Measurements from ENCODE around the gene RFLNA.

The RFLNA gene

DNA sequence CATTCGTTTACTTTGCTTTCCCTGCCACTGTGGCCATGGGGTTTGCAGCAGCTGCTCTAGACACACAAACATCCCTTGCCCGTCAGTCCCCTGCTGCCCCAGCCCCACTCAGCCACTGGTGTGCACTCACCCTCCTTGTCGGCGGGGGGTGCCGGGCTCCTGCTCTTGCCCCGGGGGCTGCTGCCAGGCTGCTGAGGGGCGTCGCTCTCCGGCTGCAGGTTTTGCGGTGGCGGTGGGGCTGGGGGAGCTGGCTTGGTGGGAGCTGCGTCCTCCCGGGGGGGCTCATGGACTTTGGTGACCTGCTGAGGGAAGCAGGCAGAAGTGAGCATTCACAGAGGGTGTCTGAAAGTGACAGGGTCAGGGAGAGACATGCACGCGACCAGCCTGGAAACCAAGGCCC is 67.1 kb downstream of the RFLNA start:
- no peak for DNase-seq

DNA sequence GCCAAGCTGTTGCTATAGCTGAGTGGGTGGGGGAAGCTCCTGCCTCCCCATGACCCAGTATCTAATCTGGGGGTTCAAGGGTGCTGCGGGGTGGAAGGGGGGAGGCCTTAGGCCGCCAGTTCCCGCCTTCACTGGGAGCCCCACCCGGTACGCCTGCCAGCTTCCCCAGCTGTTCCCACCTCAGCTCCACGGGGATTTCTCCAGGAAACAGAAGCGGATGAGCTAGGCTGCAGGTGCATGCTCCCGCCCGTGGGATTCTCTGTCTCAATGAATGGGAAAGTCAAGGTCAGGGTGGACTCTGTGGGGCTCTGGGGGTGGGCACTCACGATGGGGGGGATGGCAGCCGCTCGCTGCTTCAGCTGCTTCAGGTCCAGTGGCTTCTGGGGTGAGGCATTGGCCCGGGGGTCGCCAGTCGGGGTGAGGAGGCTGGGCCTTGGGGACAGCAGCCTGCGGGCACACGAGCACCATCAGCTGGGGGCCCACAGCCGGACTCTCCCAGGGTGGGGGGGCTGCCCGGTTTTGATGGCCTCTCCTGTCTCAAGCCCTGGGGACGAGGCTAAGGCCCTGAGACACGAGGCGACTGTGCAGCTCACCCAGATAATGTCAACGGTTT is 68.6 kb downstream of the RFLNA start:
- DNase-seq, result no peak

DNA sequence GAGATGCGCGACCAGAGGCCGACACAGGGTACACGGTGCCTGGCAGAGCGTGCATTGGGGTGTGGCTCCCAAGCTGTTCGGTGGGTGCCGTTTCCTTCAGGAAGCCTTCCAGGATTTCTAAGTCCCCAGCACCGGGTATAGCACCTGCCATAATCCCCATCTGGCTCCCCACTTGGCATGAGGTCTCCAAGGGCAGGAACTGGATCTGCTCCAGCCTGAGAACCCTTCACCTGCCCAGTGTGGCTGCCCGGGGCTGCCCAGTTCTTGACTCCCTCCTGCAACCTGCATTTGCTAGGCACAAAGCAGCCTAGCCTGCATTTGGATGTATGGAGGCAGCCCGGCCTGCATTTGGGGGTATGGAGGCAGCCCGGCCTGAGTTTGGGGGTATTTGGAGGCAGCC is 69.7 kb downstream of the RFLNA start:
- DNase-seq, result no peak
